ENCODE measurements around the gene ING2. TPM values are rescaled to one million over a fixed set of nuclear protein-coding genes. Genes with fewer than 3 reads are reported as not detected.

Gene ING2
- polyA plus RNA-seq, 2 donors = 9.0 to 14.8 TPM

GRCh38 chr4:183554878-183555585 is 50.2 kb downstream of the ING2 start:
- Histone ChIP-seq H3K36me3 (ENCODE audit: control insufficient read depth in 2 of 2, insufficient read depth in 2 of 2, low read length in 1 of 2) (no peaks in the 10 kb centered on the region), H3K9me3 (ENCODE audit: control insufficient read depth in 2 of 2, insufficient read depth in 1 of 2, low read depth in 1 of 2, low read length in 1 of 2) (no peaks in the 10 kb centered on the region), H3K4me1 (ENCODE audit: control insufficient read depth in 2 of 2, insufficient read depth in 2 of 2, low read length in 1 of 2) (no peaks in the 10 kb centered on the region), H3K4me3 (ENCODE audit: low read depth in 1 of 2, low read length in 2 of 2) (no peak overlapping the region), H3K27ac (ENCODE audit: low read depth in 2 of 2, low read length in 1 of 2) (no peak overlapping the region), H3K27me3 (ENCODE audit: control insufficient read depth in 1 of 2, insufficient read depth in 2 of 2, low read length in 2 of 2) (no peaks in the 10 kb centered on the region)
- WGBS, 2 donors = 55 to 58% methylated on average over 8 of the region's 8 CpGs

GRCh38 chr4:183556947-183557346 is 52.1 kb downstream of the ING2 start:
- H3K27ac ChIP-seq (ENCODE audit: low read depth in 2 of 2, low read length in 1 of 2) = no peak overlapping the region
- no peaks in the 10 kb centered on the region for H3K9me3 ChIP-seq (ENCODE audit: control insufficient read depth in 2 of 2, insufficient read depth in 1 of 2, low read depth in 1 of 2, low read length in 1 of 2)
- WGBS, 2 donors = 72 to 80% methylated on average over 3 of the region's 3 CpGs
- no peaks in the 10 kb centered on the region for H3K36me3 ChIP-seq (ENCODE audit: control insufficient read depth in 2 of 2, insufficient read depth in 2 of 2, low read length in 1 of 2)
- H3K4me3 ChIP-seq (ENCODE audit: low read depth in 1 of 2, low read length in 2 of 2) = no peak overlapping the region
- no peaks in the 10 kb centered on the region for H3K27me3 ChIP-seq (ENCODE audit: control insufficient read depth in 1 of 2, insufficient read depth in 2 of 2, low read length in 2 of 2)
- no peaks in the 10 kb centered on the region for H3K4me1 ChIP-seq (ENCODE audit: control insufficient read depth in 2 of 2, insufficient read depth in 2 of 2, low read length in 1 of 2)

- Histone ChIP-seq H3K27me3 (ENCODE audit: control insufficient read depth in 1 of 2, insufficient read depth in 2 of 2, low read length in 2 of 2) (no peaks in the 10 kb centered on the region), H3K27ac (ENCODE audit: low read depth in 2 of 2, low read length in 1 of 2) (no peak overlapping the region), H3K4me1 (ENCODE audit: control insufficient read depth in 2 of 2, insufficient read depth in 2 of 2, low read length in 1 of 2) (no peaks in the 10 kb centered on the region), H3K4me3 (ENCODE audit: low read depth in 1 of 2, low read length in 2 of 2) (no peak overlapping the region), H3K36me3 (ENCODE audit: control insufficient read depth in 2 of 2, insufficient read depth in 2 of 2, low read length in 1 of 2) (no peaks in the 10 kb centered on the region), H3K9me3 (ENCODE audit: control insufficient read depth in 2 of 2, insufficient read depth in 1 of 2, low read depth in 1 of 2, low read length in 1 of 2) (no peaks in the 10 kb centered on the region)
- WGBS, 2 donors = 95 to 96% methylated on average over 6 of the region's 6 CpGs
Measured at GRCh38 chr4:183557611-183558010, 52.8 kb downstream of the ING2 start.

- no peak overlapping the region for H3K4me3 ChIP-seq (ENCODE audit: low read depth in 1 of 2, low read length in 2 of 2)
- WGBS, 2 donors = 69 to 77% methylated on average over 12 of the region's 12 CpGs
- no peaks in the 10 kb centered on the region for H3K36me3 ChIP-seq (ENCODE audit: control insufficient read depth in 2 of 2, insufficient read depth in 2 of 2, low read length in 1 of 2)
- no peaks in the 10 kb centered on the region for H3K9me3 ChIP-seq (ENCODE audit: control insufficient read depth in 2 of 2, insufficient read depth in 1 of 2, low read depth in 1 of 2, low read length in 1 of 2)
- no peak overlapping the region for H3K27ac ChIP-seq (ENCODE audit: low read depth in 2 of 2, low read length in 1 of 2)
- H3K4me1 ChIP-seq (ENCODE audit: control insufficient read depth in 2 of 2, insufficient read depth in 2 of 2, low read length in 1 of 2) = no peaks in the 10 kb centered on the region
- no peaks in the 10 kb centered on the region for H3K27me3 ChIP-seq (ENCODE audit: control insufficient read depth in 1 of 2, insufficient read depth in 2 of 2, low read length in 2 of 2)
Measured at GRCh38 chr4:183558873-183559272, 54.0 kb downstream of the ING2 start.

- no peaks in the 10 kb centered on the region for H3K36me3 ChIP-seq (ENCODE audit: control insufficient read depth in 2 of 2, insufficient read depth in 2 of 2, low read length in 1 of 2)
- no peaks in the 10 kb centered on the region for H3K27me3 ChIP-seq (ENCODE audit: control insufficient read depth in 1 of 2, insufficient read depth in 2 of 2, low read length in 2 of 2)
- WGBS, 2 donors = 70 to 74% methylated on average over 4 of the region's 4 CpGs
- no peak overlapping the region for H3K4me3 ChIP-seq (ENCODE audit: low read depth in 1 of 2, low read length in 2 of 2)
- H3K9me3 ChIP-seq (ENCODE audit: control insufficient read depth in 2 of 2, insufficient read depth in 1 of 2, low read depth in 1 of 2, low read length in 1 of 2) = no peaks in the 10 kb centered on the region
- H3K27ac ChIP-seq (ENCODE audit: low read depth in 2 of 2, low read length in 1 of 2) = no peak overlapping the region
- no peaks in the 10 kb centered on the region for H3K4me1 ChIP-seq (ENCODE audit: control insufficient read depth in 2 of 2, insufficient read depth in 2 of 2, low read length in 1 of 2)
Measured at GRCh38 chr4:183561905-183562304, 57.0 kb downstream of the ING2 start.

Other genes starting within 250 kb of the ING2 start
- gene CLDN22, start 184.8 kb upstream of the ING2 start, polyA plus RNA-seq = under 1 TPM; 0.08 to 0.09 TPM
- not detected for gene CLDN24, start 182.6 kb upstream of the ING2 start, polyA plus RNA-seq
- 10 to 100 TPM; 18.9 to 20.8 TPM for gene CDKN2AIP, start 60.4 kb upstream of the ING2 start, polyA plus RNA-seq
- gene RWDD4, start 154.1 kb downstream of the ING2 start, polyA plus RNA-seq = 10 to 100 TPM in 1 of 2 donors, 1 to 10 TPM in 1; 8.6 to 12.7 TPM
- gene TRAPPC11, start 154.2 kb downstream of the ING2 start, polyA plus RNA-seq = 10 to 100 TPM; 11.6 to 13.7 TPM

All from esophagus (tissue), 2 donors.